Measurements from ENCODE around the gene PIGU. TPM values are rescaled to one million over a fixed set of nuclear protein-coding genes. Genes with fewer than 3 reads are reported as not detected.

The PIGU gene
- polyA plus RNA-seq, 3 donors: 5.8 to 11.3 (median 10.9) TPM

GRCh38 chr20:34607066-34607465, 69.8 kb downstream of the PIGU start:
- H3K27ac ChIP-seq (ENCODE audit: low read depth in 1 of 2, low read length in 2 of 2): no peak overlapping the region
- H2AFZ ChIP-seq (ENCODE audit: insufficient read depth, low read depth, low read length, poor library complexity, severe bottlenecking): no peak overlapping the region
- Mint-ChIP-seq H3K27me3 (ENCODE audit: low read depth in 3 of 3) (no peaks in the 10 kb centered on the region), H3K36me3 (peaks cover 13 to 17% of the 10 kb centered on the region in 2 donors), H3K4me3 (no peak overlapping the region), H3K4me1 (peaks cover 12% of the 10 kb centered on the region), H3K27ac (peak overlapping the region in 1 of 7 donors; percentile 50), H3K9me3 (peaks cover 0 to 4% (median 2%) of the 10 kb centered on the region in 7 donors)
- intact Hi-C loops (cut with micrococcal nuclease): no loop called here
- no peaks in the 10 kb centered on the region for H3K36me3 ChIP-seq (replicated peaks in 1 of 2; ENCODE audit: control insufficient read depth in 1 of 2, insufficient read depth in 2 of 2, low read length in 2 of 2)
- no peaks in the 10 kb centered on the region for H3K27me3 ChIP-seq (ENCODE audit: control insufficient read depth in 2 of 2, insufficient read depth in 2 of 2, low read length in 2 of 2)
- WGBS (ENCODE audit: insufficient coverage): 100% methylated on average over 4 of the region's 7 CpGs
- H3K4me1 ChIP-seq (ENCODE audit: control insufficient read depth in 1 of 2, insufficient read depth in 2 of 2, low read length in 2 of 2): no peaks in the 10 kb centered on the region
- no peaks in the 10 kb centered on the region for H3K9me3 ChIP-seq (replicated peaks in 1 of 2; ENCODE audit: control insufficient read depth in 1 of 2, insufficient read depth in 1 of 2, low read length in 2 of 2)
- H4K20me1 ChIP-seq (ENCODE audit: insufficient read depth, low read length): no peaks in the 10 kb centered on the region
- H3K4me3 ChIP-seq (replicated peaks in 1 of 3; ENCODE audit: low read depth in 2 of 3, low read length in 3 of 3): no peak overlapping the region
- H3K9ac ChIP-seq (ENCODE audit: insufficient read depth, low read length, poor library complexity, severe bottlenecking): no peak overlapping the region
- no peak for DNase-seq
- no peaks in the 10 kb centered on the region for H3K79me2 ChIP-seq (ENCODE audit: insufficient read depth, low read length)
- no peak for TF ChIP-seq CTCF (IDR thresholded peaks at IDR 0.05)
- H3K4me2 ChIP-seq (replicated peaks; ENCODE audit: extremely low read depth, low read length, poor library complexity, severe bottlenecking): no peak overlapping the region

GRCh38 chr20:34604980-34605788, 71.7 kb downstream of the PIGU start:
- H3K4me3 Mint-ChIP-seq: no peak overlapping the region
- Histone ChIP-seq H3K4me1 (ENCODE audit: control insufficient read depth in 1 of 2, insufficient read depth in 2 of 2, low read length in 2 of 2) (peaks cover 0 to 4% of the 10 kb centered on the region in 2 donors), H3K79me2 (ENCODE audit: insufficient read depth, low read length) (no peaks in the 10 kb centered on the region), H3K9ac (ENCODE audit: insufficient read depth, low read length, poor library complexity, severe bottlenecking) (no peak overlapping the region), H3K4me3 (replicated peaks in 1 of 3; ENCODE audit: low read depth in 2 of 3, low read length in 3 of 3) (no peak overlapping the region), H3K4me2 (replicated peaks; ENCODE audit: extremely low read depth, low read length, poor library complexity, severe bottlenecking) (no peak overlapping the region), H3K27me3 (ENCODE audit: control insufficient read depth in 2 of 2, insufficient read depth in 2 of 2, low read length in 2 of 2) (no peaks in the 10 kb centered on the region), H2AFZ (ENCODE audit: insufficient read depth, low read depth, low read length, poor library complexity, severe bottlenecking) (no peak overlapping the region), H3K9me3 (replicated peaks in 1 of 2; ENCODE audit: control insufficient read depth in 1 of 2, insufficient read depth in 1 of 2, low read length in 2 of 2) (no peaks in the 10 kb centered on the region), H4K20me1 (ENCODE audit: insufficient read depth, low read length) (no peaks in the 10 kb centered on the region), H3K27ac (ENCODE audit: low read depth in 1 of 2, low read length in 2 of 2) (no peak overlapping the region), H3K36me3 (replicated peaks in 1 of 2; ENCODE audit: control insufficient read depth in 1 of 2, insufficient read depth in 2 of 2, low read length in 2 of 2) (peaks cover 0 to 3% of the 10 kb centered on the region in 2 donors)
- no peak overlapping the region for H3K27ac Mint-ChIP-seq
- 95% methylated on average over 5 of the region's 8 CpGs for WGBS (ENCODE audit: insufficient coverage)
- H3K9me3 Mint-ChIP-seq: peaks cover 0 to 4% (median 1%) of the 10 kb centered on the region in 7 donors
- peaks cover 9 to 18% of the 10 kb centered on the region in 2 donors for H3K36me3 Mint-ChIP-seq
- no peaks in the 10 kb centered on the region for H3K27me3 Mint-ChIP-seq (ENCODE audit: low read depth in 3 of 3)
- no peak for TF ChIP-seq CTCF (IDR thresholded peaks at IDR 0.05)
- intact Hi-C loops (cut with micrococcal nuclease): no loop called here
- peaks cover 21% of the 10 kb centered on the region for H3K4me1 Mint-ChIP-seq
- no peak for DNase-seq
